Measurements from ENCODE around the gene NPFFR1.

Gene NPFFR1

GRCh38 chr10:70212879-70213278, 70.9 kb downstream of the NPFFR1 start:
- no peak for DNase-seq (ENCODE audit: low read depth)
- no peak overlapping the region for H3K4me3 ChIP-seq (ENCODE audit: low read depth, low read length)
- no peak for TF ChIP-seq POLR2A (IDR thresholded peaks at IDR 0.05; ENCODE audit: extremely low read depth, insufficient read length)
- no peak for TF ChIP-seq MAX (IDR thresholded peaks at IDR 0.05; ENCODE audit: low read depth, low read length)
- no peak for TF ChIP-seq MYC (IDR thresholded peaks at IDR 0.05; ENCODE audit: low read depth, low read length)
- TF ChIP-seq CTCF (IDR thresholded peaks at IDR 0.05; ENCODE audit: low read depth, low read length): no peak

DNA sequence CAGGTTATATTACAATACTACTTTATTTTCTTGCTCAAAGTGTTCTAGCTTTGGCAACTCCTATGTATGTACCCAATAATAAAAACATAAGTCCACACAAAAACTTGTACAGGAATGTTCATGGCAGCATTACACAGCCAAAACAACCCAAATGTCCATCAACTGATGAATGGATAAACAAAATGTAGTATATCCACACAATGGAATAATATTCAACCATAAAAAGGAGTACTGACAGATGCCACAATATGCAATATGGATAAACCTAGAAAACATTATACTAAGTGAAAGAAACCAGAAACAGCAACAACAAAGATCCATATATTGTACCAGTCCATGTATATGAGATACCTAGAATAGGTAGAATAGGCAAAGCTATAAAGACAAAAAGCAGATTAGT, 71.5 kb downstream of the NPFFR1 start:
- no peak overlapping the region for H3K4me3 ChIP-seq (ENCODE audit: low read depth, low read length)
- TF ChIP-seq MYC (IDR thresholded peaks at IDR 0.05; ENCODE audit: low read depth, low read length) (no peak), CTCF (IDR thresholded peaks at IDR 0.05; ENCODE audit: low read depth, low read length) (no peak), MAX (IDR thresholded peaks at IDR 0.05; ENCODE audit: low read depth, low read length) (no peak), POLR2A (IDR thresholded peaks at IDR 0.05; ENCODE audit: extremely low read depth, insufficient read length) (no peak)
- no peak for DNase-seq (ENCODE audit: low read depth)

- TF ChIP-seq CTCF (IDR thresholded peaks at IDR 0.05; ENCODE audit: low read depth, low read length): no peak
- no peak for TF ChIP-seq MAX (IDR thresholded peaks at IDR 0.05; ENCODE audit: low read depth, low read length)
- TF ChIP-seq MYC (IDR thresholded peaks at IDR 0.05; ENCODE audit: low read depth, low read length): no peak
- TF ChIP-seq POLR2A (IDR thresholded peaks at IDR 0.05; ENCODE audit: extremely low read depth, insufficient read length): no peak
- no peak for DNase-seq (ENCODE audit: low read depth)
- no peak overlapping the region for H3K4me3 ChIP-seq (ENCODE audit: low read depth, low read length)
These were observed 77.0 kb downstream of the NPFFR1 start for GRCh38 chr10:70206762-70207161.

- no peak for TF ChIP-seq CTCF (IDR thresholded peaks at IDR 0.05; ENCODE audit: low read depth, low read length)
- no peak for TF ChIP-seq MYC (IDR thresholded peaks at IDR 0.05; ENCODE audit: low read depth, low read length)
- TF ChIP-seq MAX (IDR thresholded peaks at IDR 0.05; ENCODE audit: low read depth, low read length): no peak
- no peak for TF ChIP-seq POLR2A (IDR thresholded peaks at IDR 0.05; ENCODE audit: extremely low read depth, insufficient read length)
- no peak for DNase-seq (ENCODE audit: low read depth)
These were observed 82.7 kb downstream of the NPFFR1 start for GRCh38 chr10:70201105-70201504.

GRCh38 chr10:70198696-70199466, 84.9 kb downstream of the NPFFR1 start:
- DNase-seq (ENCODE audit: low read depth): no peak
- no peak overlapping the region for H3K4me3 ChIP-seq (ENCODE audit: low read depth, low read length)
- no peak for TF ChIP-seq MYC (IDR thresholded peaks at IDR 0.05; ENCODE audit: low read depth, low read length)

More at GRCh38 chr10:70201105-70201504, 82.7 kb downstream of the NPFFR1 start:
- H3K4me3 ChIP-seq (ENCODE audit: low read depth, low read length): no peak overlapping the region

Measured in NB4 (cell line).